Measurements from ENCODE around the gene CLEC1A.

CLEC1A gene

DNA sequence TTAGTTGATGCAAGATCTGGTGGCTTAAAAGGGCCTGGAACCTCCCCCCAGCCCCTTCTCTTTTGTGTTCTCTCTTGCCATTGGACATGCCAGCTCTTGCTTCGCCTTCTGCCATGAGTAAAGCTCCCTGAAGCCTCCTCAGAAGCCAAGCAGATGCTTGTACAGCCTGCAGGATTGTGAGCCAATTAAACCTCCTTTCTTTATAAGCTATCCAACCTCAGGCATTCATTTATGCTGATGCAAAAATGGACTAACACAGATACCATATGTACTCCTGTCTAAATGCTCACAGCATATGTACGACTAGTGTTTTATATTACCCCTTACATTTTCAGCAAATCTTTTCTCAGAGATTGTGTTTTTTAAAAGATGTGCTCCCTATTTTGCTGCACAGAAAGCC is 26.7 kb downstream of the CLEC1A start:
- TF ChIP-seq, protein P1, sequence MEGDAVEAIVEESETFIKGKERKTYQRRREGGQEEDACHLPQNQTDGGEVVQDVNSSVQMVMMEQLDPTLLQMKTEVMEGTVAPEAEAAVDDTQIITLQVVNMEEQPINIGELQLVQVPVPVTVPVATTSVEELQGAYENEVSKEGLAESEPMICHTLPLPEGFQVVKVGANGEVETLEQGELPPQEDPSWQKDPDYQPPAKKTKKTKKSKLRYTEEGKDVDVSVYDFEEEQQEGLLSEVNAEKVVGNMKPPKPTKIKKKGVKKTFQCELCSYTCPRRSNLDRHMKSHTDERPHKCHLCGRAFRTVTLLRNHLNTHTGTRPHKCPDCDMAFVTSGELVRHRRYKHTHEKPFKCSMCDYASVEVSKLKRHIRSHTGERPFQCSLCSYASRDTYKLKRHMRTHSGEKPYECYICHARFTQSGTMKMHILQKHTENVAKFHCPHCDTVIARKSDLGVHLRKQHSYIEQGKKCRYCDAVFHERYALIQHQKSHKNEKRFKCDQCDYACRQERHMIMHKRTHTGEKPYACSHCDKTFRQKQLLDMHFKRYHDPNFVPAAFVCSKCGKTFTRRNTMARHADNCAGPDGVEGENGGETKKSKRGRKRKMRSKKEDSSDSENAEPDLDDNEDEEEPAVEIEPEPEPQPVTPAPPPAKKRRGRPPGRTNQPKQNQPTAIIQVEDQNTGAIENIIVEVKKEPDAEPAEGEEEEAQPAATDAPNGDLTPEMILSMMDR (IDR thresholded peaks at IDR 0.05; ENCODE audit: extremely low read depth, missing control alignments), result no peak
- no peak for DNase-seq (ENCODE audit: low spot score)

DNA sequence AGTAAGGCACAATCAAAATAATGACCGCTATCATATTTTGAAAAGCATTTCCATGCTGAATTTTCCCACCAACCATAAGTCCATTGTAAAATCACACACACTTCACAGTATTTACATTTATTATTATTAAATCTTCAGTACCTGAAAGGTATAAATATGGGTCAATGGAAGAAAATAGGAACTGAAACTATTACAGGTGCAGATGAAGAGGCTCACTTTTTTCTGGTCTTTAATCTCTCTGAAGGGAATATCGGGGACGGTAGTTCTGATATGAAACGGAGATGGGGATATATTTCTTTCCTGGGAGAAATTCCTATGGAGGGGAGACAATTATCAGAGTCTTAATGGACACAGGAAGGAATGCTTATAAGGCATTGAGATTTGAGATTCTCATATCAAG is 28.4 kb downstream of the CLEC1A start:
- no peak for DNase-seq (ENCODE audit: low spot score)
- TF ChIP-seq, protein P1 (IDR thresholded peaks at IDR 0.05; ENCODE audit: extremely low read depth, missing control alignments), result no peak

DNA sequence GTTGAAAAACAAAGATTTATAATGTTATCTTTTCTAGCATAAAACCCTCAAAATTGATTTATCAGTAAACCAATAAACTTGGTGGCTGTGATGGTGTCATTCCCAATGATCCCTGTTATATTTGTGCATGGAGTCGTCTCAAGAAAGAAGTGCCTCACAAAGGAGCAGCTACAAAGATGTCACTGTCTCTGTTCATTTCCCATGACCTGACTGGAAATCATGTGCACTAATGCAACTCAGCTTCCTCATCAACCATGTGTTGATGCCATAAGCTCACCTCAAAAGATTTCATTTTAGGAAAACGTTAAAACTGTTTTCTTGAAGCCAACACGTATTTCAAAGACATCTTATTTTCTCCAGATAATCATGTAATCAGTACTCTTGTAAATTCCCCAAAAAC is 28.8 kb downstream of the CLEC1A start:
- DNase-seq (ENCODE audit: low spot score), result no peak
- TF ChIP-seq, protein P1 (IDR thresholded peaks at IDR 0.05; ENCODE audit: extremely low read depth, missing control alignments), result no peak

DNA sequence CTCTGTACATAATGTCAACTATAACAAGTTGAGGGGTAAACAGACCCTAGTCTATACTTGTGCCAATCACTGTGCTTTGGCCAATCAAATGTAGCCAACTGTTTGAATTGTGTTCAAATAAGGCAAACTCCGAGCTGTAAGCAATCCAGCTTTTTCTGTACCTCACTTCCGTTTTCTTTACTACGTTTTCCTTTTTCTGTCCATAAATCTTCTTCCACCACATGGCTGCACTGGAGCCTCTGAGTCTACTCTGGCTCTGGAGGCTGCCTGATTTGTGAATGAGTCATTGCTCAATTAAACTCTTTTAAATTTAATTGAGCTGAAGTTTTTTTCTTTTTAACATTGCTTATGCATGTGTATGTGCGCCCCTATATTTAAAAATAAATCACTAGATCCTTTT is 29.7 kb downstream of the CLEC1A start:
- DNase-seq (ENCODE audit: low spot score), result no peak
- TF ChIP-seq, protein P1 (IDR thresholded peaks at IDR 0.05; ENCODE audit: extremely low read depth, missing control alignments), result no peak

DNA sequence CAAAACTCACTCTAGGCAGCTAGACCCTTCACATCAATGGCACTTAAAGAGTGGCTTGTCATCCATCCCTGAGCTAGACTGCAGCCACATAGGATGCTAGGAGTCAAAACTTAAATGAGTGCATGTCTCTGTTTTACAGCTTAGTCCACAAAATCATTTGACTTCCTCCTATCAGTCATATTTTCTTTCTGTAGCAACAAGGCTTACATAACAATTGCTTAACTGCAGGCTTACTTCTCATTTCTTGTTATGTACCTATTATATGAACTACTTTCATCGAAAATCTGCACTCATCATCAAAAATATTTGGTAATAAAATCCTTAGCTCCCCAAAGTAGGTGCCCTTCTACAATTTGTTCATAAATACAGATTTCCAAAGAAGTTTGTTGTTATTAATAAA is 30.1 kb downstream of the CLEC1A start:
- DNase-seq (ENCODE audit: low spot score), result no peak
- TF ChIP-seq, protein P1 (IDR thresholded peaks at IDR 0.05; ENCODE audit: extremely low read depth, missing control alignments), result no peak

DNA sequence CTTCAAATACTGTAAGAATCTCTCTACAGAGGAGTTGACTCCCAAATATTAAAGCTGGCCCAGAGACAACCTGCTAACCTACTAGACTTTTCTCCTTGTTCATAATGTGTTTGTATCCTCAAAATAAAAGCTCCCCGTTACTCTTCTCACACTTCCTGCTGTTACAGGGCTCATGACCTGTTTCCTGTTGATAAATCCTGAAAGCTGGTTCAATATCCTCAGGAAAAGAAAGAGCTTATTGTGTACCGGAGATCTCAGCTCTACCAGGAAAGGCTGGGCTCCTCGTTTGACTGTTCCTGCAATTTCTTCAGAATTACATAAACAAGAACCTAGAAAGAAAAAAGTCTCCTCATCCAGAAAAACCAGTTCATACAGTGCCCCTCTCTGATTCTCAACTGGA is 30.8 kb downstream of the CLEC1A start:
- TF ChIP-seq, protein P1 (IDR thresholded peaks at IDR 0.05; ENCODE audit: extremely low read depth, missing control alignments), result no peak
- DNase-seq (ENCODE audit: low spot score), result no peak

DNA sequence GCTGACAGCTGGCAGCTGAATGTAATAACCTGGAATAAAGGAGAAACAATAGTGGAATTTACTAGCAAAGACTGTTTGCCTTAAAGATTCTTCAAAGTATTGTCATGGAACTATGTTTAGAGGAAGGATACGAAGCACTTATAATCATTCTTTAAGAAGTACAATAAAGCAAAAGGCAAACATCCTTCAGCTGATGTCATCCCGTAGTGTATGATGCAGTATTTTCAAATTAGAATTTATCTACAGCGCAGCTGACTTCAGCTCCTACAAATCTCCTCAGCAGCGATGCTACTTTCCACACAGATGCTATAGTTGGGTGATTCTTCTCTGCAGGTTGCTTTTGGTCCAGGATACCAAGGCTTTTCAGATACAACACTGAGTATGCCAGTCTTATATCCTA is 31.5 kb downstream of the CLEC1A start:
- TF ChIP-seq, protein P1 (IDR thresholded peaks at IDR 0.05; ENCODE audit: extremely low read depth, missing control alignments), result no peak
- DNase-seq (ENCODE audit: low spot score), result no peak
